ENCODE measurements around the gene TTC9B.

Gene TTC9B

DNA sequence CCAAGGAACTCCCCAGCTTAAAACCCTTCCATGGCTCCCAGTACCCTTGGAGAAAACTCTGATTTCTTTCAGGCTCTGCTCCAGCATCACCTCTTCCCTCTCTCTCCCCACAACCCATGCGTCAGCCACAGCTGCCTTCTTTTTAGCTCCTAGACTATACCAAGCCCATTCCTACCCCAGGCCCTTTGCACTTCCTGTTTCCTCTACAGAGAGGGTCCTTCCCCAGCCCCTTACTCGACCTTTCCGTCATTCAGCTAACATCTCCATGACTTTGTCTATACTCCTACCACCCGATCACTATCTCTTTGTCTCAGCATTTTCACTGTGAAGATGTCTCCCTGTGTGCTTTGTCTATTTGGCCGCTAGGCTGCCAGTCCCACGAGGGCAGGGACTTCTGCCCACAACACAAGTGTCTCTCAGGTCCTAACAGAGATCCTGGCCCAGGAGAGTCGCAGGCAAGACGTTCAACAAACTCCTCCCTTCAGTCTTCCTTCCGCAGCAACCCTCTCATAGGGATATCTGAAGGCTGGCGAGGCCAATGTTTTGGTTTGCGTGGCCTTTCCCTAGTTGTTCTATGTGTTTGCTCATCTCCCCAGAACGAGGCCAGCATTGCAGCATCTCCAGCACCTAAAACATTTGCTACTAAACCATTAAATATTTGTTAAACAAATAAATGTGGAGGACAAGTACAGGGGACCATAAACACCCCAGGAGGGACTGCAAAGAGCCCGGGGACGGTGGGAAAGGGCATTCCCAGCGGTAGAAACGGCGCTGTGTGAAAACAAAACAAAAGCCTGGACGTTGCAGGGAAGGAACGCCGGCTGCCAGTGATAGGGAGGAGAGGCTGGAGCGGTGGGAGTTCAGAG, 7.5 kb upstream of the TTC9B start:
- ATAC-seq = no peak
- no peak for TF ChIP-seq CSDC2 (CRISPR knock-in tag; IDR thresholded peaks at IDR 0.05)
- no peak for TF ChIP-seq ZNF565 (CRISPR knock-in tag; conservative IDR thresholded peaks at IDR 0.05; ENCODE audit: low read depth)
- no peak for TF ChIP-seq BACH2 (CRISPR knock-in tag; IDR thresholded peaks at IDR 0.05; ENCODE audit: borderline replicate concordance)
- TF ChIP-seq, protein P1, sequence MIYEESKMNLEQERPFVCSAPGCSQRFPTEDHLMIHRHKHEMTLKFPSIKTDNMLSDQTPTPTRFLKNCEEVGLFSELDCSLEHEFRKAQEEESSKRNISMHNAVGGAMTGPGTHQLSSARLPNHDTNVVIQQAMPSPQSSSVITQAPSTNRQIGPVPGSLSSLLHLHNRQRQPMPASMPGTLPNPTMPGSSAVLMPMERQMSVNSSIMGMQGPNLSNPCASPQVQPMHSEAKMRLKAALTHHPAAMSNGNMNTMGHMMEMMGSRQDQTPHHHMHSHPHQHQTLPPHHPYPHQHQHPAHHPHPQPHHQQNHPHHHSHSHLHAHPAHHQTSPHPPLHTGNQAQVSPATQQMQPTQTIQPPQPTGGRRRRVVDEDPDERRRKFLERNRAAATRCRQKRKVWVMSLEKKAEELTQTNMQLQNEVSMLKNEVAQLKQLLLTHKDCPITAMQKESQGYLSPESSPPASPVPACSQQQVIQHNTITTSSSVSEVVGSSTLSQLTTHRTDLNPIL (CRISPR knock-in tag; IDR thresholded peaks at IDR 0.05; ENCODE audit: low read depth) = no peak
- TF ChIP-seq ZNF70 (CRISPR knock-in tag; IDR thresholded peaks at IDR 0.05) = no peak
- TF ChIP-seq, protein P2, sequence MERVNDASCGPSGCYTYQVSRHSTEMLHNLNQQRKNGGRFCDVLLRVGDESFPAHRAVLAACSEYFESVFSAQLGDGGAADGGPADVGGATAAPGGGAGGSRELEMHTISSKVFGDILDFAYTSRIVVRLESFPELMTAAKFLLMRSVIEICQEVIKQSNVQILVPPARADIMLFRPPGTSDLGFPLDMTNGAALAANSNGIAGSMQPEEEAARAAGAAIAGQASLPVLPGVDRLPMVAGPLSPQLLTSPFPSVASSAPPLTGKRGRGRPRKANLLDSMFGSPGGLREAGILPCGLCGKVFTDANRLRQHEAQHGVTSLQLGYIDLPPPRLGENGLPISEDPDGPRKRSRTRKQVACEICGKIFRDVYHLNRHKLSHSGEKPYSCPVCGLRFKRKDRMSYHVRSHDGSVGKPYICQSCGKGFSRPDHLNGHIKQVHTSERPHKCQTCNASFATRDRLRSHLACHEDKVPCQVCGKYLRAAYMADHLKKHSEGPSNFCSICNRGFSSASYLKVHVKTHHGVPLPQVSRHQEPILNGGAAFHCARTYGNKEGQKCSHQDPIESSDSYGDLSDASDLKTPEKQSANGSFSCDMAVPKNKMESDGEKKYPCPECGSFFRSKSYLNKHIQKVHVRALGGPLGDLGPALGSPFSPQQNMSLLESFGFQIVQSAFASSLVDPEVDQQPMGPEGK (CRISPR knock-in tag; IDR thresholded peaks at IDR 0.05; ENCODE audit: borderline replicate concordance) = no peak
- TF ChIP-seq, protein P3, sequence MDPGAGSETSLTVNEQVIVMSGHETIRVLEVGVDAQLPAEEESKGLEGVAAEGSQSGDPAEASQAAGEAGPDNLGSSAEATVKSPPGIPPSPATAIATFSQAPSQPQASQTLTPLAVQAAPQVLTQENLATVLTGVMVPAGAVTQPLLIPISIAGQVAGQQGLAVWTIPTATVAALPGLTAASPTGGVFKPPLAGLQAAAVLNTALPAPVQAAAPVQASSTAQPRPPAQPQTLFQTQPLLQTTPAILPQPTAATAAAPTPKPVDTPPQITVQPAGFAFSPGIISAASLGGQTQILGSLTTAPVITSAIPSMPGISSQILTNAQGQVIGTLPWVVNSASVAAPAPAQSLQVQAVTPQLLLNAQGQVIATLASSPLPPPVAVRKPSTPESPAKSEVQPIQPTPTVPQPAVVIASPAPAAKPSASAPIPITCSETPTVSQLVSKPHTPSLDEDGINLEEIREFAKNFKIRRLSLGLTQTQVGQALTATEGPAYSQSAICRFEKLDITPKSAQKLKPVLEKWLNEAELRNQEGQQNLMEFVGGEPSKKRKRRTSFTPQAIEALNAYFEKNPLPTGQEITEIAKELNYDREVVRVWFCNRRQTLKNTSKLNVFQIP (CRISPR knock-in tag; IDR thresholded peaks at IDR 0.05; ENCODE audit: borderline replicate concordance, low read depth) = no peak
- no peak for TF ChIP-seq GLIS3 (CRISPR knock-in tag; IDR thresholded peaks at IDR 0.05)
- no peak for TF ChIP-seq SNAI2 (CRISPR knock-in tag; IDR thresholded peaks at IDR 0.05)
- no peak for TF ChIP-seq ZFP30 (CRISPR knock-in tag; IDR thresholded peaks at IDR 0.05)
- TF ChIP-seq TCF4 (CRISPR knock-in tag; IDR thresholded peaks at IDR 0.05; ENCODE audit: borderline replicate concordance) = no peak
- TF ChIP-seq, protein P4, sequence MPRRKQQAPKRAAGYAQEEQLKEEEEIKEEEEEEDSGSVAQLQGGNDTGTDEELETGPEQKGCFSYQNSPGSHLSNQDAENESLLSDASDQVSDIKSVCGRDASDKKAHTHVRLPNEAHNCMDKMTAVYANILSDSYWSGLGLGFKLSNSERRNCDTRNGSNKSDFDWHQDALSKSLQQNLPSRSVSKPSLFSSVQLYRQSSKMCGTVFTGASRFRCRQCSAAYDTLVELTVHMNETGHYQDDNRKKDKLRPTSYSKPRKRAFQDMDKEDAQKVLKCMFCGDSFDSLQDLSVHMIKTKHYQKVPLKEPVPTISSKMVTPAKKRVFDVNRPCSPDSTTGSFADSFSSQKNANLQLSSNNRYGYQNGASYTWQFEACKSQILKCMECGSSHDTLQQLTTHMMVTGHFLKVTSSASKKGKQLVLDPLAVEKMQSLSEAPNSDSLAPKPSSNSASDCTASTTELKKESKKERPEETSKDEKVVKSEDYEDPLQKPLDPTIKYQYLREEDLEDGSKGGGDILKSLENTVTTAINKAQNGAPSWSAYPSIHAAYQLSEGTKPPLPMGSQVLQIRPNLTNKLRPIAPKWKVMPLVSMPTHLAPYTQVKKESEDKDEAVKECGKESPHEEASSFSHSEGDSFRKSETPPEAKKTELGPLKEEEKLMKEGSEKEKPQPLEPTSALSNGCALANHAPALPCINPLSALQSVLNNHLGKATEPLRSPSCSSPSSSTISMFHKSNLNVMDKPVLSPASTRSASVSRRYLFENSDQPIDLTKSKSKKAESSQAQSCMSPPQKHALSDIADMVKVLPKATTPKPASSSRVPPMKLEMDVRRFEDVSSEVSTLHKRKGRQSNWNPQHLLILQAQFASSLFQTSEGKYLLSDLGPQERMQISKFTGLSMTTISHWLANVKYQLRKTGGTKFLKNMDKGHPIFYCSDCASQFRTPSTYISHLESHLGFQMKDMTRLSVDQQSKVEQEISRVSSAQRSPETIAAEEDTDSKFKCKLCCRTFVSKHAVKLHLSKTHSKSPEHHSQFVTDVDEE (CRISPR knock-in tag; IDR thresholded peaks at IDR 0.05) = no peak
- TF ChIP-seq PPARA (CRISPR knock-in tag; IDR thresholded peaks at IDR 0.05; ENCODE audit: borderline replicate concordance) = no peak

DNA sequence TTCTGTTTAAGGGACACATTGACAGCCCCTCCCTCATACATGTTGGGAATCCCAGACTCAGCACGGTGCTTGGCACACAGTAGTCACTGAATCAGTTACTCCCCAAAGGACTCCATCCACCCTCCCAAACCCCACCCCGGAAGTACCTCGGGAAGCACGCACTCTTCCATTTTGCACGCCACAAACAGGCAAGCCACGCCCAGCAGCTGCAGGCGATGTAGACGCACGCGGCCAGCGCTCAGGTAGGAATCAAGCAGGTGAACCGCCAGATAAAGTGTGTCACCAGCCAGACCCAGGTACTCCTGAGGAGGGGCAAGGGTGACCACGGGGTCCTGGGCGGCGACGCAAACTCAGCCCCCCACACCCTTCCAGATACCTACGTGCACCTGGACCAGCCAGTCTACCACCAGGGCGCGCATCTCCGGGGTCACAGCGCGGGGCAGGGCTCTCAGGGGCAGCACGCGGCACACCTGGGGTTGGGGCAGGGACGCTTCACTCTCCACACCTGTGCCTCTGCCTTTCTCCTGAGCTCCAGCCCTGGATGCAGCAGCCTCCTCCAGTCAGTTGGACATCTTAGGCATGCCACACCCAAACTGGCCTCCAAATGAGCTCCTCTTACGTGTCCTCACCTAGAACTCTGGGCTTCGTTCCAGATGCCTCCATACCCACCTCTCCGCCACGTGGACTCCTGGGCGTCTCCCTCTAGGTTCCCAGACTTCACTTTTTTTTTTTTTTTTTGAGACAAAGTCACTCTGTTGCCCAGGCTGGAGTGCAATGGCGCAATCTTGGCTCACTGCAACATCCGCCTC, 6.4 kb upstream of the TTC9B start:
- TF ChIP-seq OSR1 (CRISPR knock-in tag; IDR thresholded peaks at IDR 0.05) = no peak
- TF ChIP-seq CSDC2 (CRISPR knock-in tag; IDR thresholded peaks at IDR 0.05) = no peak
- TF ChIP-seq ISL1 (CRISPR knock-in tag; IDR thresholded peaks at IDR 0.05) = no peak
- TF ChIP-seq, protein P4 (CRISPR knock-in tag; IDR thresholded peaks at IDR 0.05) = no peak
- TF ChIP-seq RARB (CRISPR knock-in tag; IDR thresholded peaks at IDR 0.05) = no peak
- no peak for TF ChIP-seq ZC3H10 (CRISPR knock-in tag; IDR thresholded peaks at IDR 0.05)
- no peak for TF ChIP-seq ZFP30 (CRISPR knock-in tag; IDR thresholded peaks at IDR 0.05)
- TF ChIP-seq ZFP3 (CRISPR knock-in tag; IDR thresholded peaks at IDR 0.05) = no peak
- no peak for ATAC-seq
